GM21619 (cell line): ENCODE data around the gene NID1.
"Not testable (repeated sequence)": the region's sequence is repeated elsewhere in the genome, so short reads cannot be mapped to it uniquely, and the experiment has no call there.

Source experiments
- ATAC-seq: cut with Tn5 transposase; IDR thresholded peaks from one replicate; pipeline ENCODE4 v1.9.1; 2021; ENCODE audit not compliant: unreplicated experiment

The NID1 gene

DNA sequence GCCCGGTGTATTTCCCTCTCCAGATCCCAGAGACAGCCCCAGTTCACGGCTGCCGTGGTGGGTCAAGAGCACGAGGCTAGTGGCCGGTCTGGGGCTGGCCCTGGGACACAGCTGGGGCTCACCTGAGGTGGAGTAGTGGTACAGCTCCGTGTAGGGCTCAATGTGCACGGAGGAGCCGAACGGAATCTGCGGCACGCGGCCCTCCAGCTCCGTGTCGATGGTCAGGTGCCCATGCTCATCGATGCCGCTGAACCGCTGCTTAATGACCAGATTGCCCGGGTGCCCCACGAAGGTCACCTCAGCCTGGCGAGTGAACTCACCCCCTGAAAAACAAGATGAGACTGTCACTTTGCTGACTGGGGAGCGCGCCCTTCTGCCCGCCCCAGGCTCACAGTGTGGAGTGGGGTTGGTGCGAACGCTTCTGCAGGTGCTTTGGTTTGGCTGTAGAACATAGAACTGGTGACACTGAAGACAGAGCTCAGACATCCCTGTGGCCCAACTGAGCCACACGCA is 35.4 kb downstream of the NID1 start:
- ATAC-seq, result no peak

DNA sequence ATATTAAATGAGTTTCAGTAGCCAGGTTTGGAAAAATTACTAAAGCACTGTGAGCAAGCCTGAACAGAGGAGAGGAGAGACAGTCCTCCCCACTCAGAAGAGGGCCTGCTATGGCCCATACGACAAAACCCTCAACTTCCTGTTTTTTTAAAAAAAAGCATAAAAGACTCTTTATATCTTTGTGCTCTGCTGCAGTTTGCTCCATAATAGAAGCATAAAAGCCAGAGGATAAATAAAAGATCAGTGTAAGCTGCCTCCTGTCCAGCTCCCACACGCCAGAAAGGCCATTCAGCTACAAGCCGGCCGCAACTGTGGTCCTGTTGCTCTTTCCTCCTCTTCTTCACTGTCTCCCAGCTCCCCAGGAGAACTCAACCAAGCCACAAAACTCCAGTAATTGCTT is 37.8 kb downstream of the NID1 start:
- no peak for ATAC-seq

DNA sequence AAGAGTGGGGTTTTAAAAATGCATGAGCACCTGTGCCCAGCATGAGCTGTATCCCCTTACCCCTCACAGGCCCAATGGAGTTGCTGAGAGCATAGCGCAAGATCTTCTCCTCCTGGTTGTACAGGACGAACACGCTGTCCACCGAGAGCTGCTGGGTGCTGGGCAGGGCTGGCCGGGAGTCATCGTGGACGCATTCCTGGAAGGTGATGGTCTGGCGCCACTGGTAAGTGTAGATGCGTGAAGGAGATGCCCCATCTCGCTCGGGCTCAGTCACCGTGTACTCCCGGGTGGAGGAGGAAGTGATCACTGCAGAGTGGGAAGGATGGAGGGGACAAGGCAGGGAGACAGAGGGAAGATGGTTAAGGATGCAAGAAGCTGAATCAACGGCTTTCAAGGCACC is 39.1 kb downstream of the NID1 start:
- no peak for ATAC-seq

DNA sequence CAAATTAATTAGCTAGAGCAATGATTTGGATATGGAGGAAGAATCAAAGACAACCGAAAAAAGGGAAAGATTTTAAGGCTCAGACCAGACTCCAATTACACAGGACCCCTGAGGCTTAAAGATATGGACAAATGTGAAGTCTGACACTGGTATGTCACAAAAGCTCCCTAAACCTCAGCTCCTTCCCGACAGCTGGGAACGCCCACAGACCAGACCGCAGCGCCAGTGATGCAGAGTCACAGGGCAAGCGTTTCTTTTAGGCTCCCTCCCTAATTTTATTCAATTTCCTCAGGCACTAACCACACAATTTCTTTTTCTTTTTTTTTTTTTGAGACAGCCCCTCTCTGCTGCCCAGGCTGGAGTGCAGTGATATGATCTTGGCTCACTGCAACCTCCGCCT is 40.2 kb downstream of the NID1 start:
- ATAC-seq, result no peak

DNA sequence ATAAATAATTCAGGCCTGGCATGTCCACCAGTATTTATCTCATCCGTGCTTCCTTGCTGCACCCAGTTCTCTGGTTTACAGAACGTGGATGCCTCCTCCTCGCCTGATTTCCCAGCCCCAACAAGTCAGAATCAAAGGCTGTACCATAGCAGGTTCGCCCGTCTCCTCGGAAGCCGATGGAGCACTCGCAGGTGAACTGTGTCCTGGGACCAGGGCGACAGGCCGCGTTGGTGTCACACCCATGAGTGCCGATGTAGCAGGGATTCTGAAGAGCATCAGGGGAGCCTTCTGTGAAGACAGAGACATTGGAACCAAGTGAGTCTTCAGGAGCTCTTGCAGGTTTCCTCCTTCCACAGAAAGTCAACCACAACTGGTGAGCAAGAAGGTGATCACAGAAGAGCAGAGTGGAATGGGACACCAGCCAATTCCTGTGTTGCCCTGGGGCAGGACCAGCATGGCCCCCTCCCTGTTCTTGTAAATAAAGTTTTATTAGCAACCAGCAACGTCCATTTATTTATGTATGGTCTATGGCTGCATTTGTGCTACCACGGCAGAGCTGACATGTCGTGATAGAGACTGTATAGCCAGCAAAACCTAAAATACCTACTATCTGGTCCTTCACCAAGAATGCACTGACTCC is 40.8 kb downstream of the NID1 start:
- no peak for ATAC-seq

DNA sequence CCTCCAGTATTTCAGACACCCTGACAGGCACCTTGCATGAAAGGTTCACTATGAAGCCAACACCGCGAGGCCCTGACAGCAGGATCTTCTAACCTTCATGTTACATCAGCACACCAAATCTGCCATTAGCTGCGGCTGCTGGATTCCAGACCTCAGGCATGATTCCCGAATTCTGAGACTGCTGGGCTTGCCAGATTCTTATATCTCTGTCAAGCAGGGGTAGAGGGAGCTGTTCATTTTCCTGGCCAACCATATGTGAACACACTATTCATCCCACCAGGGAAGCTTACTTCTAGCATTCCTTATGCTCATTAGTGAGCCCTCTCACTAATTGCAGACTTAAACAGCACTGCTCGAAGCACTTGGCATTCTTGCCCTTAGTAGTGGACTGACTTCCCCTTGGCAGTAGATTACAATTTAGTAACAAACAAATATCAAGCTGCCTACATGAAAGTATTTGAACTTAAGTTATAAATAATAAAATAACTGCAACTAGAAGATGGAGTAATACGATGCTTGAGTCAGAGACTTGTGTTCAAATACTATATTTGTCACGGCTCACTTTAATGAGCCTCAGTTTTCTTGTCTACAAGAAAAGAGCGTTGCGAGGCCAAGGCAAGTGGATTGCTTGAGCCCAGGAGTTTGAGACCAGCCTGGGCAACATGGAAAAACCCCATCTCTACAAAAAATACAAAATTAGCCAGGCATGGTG is 43.3 kb downstream of the NID1 start:
- ATAC-seq, result no peak

DNA sequence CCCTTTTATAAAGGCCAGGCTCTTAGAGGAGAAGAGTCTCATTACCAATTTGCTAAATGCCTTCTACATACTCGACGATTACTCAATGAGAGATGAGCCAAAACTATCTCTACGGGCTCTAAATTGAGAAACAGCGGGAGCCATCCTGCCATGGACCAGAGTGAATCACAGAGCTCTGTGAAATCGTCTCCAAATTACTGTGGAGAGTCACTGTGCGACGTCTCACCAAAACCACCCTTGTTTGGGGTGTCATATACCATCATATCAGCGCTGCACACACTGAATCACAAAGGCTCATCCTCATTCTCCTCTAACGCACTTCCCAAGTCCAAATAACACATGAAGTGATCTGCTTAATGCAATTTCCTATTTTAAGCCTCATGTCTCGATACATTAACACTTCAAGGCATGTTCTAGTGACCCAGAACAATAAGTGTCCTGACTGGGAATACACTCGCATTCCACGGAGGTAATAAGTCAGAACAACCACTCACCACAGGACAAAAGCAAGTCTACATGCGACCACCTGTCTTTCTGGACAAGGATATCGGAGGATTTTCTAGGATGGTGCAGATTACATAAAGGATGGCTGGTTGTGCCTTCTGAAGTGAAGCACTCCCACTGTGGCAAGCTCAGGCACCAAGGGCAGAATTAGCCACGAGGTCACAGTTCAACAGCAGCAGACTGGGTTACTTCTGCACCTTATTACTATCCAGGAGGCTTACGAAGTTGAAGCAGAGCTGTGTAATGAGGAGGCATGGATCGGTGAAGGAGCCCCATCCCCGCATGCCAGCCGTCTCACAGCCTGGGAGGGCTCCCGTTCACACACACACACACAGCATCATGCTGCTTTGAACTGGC is 44.3 kb downstream of the NID1 start:
- ATAC-seq, result no peak

DNA sequence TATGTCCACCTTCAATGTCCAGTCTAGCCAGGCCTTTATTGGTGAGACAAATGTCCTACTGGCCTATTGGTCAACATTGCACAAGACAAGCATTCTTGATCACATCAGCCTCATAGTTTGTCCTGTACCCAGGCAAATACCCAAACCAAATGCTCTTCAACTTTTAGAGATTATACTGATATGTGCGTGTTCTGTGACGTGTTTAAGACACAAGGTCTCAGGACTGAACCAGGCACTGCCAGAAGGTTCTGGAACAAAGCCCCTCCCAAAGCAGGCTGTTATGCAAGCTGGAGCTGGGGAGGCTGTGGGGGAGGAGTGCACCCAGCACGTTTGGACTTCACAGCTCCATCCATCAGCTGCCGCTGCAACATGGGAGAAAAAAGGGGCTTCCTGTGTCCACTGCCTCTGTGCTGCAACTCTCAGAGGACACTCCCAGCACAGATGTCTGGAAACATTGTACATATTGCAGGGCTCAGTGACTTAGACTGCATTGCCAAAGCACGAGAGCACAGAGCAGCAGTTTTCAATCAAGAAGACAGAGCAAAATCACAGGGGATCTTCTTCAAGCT is 45.9 kb downstream of the NID1 start:
- no peak for ATAC-seq

DNA sequence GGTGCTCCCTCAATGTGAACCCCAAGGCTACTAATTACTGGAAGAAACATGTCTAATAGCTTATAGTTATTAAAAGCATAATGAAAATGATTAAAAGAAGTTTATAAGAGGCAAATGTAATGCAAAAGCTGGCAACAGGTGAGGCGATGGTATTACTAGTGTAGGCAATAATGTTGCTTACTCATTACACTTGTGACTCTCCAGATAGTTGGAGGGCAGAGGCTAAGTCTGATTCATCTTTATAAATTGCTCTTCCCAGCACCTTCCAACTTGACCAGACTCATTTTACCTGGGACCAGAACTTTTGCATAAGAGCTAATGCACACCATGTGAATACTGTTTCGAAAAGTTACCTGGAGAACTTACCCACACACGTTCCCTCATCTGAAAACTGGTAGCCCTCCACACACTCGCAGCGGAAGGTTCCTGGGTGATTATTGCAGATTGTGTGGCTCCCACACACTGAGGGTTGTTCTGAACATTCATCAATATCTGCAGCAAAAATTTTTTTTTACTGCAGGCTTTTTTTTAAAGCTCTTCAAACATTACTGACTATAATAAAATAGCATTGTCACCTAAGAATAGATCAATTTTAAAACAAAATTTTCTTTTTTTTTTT is 48.0 kb downstream of the NID1 start:
- no peak for ATAC-seq

DNA sequence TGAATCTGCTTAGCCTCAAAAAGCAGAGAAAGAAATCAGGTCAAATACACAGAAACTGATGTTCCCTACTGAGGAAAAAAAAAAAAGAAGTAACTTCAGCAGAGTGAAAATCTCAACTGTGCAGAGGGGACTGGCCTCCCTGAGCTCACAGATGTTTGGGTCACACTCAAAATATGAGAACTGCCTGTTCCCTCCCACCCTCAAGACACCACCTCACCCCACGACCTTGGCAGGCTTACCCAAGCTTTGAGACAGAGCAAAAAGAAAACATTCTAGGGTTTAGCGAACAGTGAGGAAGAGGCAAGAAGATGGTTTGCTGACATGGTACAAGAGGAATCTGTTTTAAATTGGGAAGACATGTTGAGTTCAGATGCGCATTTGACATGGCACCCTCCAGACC is 48.8 kb downstream of the NID1 start:
- no peak for ATAC-seq

DNA sequence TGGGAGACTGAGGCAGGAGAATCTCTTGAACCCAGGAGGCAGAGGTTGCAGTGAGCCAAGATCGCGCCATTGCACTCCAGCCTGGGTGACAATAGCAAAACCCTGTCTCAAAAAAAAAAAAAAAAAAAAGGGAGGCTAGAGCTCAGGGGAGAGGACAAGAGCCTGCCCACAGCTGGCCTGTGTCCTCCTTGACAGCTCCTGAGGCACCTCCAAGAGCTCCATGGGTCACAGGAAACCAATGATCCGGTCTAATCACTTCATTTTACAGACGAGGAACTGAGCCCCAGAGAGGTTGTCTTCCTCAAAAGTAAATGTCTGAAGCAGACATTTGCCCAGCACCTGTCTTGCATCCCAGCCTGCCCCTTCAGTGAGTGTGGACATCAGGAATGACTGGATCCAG is 49.4 kb downstream of the NID1 start:
- ATAC-seq, result no peak

DNA sequence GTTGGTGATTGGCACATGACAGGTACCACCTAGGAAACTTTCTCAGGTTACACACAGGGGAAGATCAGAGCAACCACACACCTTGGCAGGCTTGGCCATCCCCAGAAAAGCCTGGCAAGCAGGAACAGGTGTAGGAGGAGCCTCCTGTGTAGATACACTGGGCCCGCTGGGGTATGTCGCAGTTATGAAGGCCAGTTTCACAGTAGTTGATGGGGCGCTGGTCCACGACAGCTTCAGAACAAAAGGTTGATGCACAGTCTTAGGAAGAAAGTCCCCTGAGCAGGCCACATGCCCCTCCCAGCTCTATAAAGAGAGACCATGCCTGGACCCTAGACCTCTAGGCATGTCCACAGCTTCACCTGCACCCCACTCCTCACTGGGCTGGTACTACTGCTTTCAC is 51.6 kb downstream of the NID1 start:
- ATAC-seq, result no peak

DNA sequence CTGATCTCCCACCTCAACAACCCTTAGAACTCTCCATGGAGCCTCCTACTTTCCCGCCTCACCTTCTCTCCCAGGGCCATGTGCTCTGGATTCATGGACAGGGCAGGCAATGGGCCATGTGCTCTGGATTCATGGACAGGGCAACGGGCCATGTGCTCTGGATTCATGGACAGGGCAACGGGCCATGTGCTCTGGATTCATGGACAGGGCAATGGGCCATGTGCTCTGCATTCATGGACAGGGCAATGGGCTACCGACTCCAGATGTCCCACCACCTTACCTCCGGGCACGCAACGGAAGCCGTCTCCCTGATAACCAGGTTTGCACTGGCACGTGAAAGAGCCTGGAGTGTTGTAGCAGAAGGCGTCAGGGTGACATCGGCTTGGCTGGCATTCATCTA is 53.2 kb downstream of the NID1 start:
- ATAC-seq, result no peak

DNA sequence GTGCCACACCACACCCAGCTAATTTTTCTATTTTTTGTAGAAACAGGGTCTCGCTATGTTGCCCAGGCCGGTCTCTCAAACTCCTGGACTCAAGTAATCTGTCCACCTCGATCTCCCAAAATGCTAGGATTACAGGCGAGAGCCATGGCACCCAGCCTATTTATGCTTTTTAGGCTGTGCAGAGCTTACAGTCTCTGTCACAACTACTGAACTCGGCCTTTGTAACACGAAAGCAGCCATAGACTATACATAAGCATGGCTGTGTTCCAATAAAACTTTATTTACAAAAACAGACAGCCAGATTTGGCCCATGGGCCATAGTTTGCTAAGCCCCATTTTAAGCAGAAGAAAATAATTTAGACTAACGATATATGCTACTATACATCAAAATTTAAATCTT is 54.4 kb downstream of the NID1 start:
- no peak for ATAC-seq

DNA sequence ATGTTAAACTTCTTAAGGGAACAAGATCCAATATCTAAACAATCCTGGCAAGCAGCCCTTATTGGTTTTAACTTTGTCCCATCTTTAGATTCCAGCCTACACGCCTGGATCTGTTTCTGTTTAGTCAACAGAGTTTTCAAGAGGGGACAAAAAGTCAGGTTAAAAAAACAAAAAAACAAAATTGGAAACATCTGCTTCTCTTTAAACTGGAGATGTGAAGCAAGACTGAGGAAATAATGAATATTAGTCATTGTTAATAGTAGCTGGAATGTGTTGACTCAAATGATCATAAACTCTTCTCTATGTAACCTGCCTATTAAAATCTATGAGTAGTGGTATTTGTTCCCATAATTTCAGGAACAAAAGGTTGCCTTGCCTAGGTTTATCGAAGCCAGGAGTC is 55.0 kb downstream of the NID1 start:
- ATAC-seq, result no peak

DNA sequence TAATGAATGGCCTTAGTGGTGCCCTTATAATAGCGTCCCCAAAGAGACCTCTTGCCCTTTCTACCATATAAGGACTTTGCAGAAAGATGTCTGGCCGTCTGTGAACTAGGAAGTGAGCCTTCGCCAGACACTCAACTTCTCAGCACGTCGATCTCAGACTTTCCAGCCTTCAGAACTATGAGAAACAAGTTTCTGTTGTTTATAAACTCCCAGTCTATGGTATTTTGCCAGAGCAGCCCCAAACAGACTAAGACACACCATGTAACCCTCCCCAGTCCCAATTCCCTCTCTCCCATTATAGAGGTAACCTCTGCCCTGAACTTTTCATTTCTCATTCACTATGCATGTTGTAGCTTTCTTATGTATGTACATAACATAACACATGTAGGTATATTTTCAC is 55.7 kb downstream of the NID1 start:
- ATAC-seq, result no peak

DNA sequence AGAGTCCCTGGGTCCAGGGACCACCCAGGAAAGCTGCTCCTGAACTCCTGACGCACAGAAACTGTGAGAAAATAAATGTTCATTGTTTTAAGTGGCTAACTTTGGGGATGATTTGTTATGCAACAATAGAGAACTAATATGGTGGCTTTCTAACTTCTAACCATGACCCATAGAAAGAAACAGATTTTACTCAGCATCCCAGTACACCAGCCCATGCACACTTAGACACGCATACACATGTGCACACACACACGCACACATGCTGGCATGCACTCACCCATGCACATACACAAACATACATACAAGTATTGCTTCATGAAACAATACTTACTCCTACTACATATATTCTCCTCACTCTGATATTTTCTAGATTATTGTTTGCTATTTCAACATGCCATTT is 57.1 kb downstream of the NID1 start:
- ATAC-seq, result no peak

DNA sequence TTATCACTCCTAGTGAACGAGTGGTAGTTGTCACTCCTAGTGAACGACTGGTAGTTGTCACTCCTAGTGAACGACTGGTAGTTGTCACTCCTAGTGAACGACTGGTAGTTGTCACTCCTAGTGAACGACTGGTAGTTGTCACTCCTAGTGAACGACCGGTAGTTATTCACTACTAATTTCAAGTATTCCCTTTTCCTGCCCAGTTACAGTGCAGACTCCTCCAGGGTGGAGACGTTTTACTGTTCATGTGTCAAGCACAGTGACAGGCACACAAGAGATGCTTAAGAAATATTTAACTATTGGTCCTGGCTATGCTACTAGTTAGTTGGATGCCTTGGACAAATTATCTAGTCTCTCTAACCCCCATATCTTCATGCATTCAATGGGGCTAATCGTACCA is 61.8 kb downstream of the NID1 start:
- ATAC-seq, result not testable (repeated sequence)

DNA sequence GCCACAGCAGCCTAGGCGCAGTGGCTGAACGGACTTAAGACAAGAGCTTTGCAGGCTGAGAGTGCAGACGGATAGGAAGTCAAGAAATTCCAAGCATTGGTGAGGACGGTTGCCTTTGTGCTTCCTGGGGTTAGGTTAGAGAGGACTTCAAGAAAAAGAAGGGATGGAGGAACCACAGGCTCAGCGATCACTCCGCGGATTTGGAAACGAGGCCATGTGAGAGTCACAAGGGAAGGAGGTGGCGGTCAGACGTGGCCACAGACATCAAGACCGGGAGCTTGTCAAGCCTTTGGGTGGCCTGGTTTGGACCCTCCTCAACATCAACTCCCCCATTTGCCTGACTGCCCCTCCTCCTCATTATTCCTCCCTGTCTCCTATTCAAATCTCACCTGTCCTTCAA is 62.3 kb downstream of the NID1 start:
- no peak for ATAC-seq

DNA sequence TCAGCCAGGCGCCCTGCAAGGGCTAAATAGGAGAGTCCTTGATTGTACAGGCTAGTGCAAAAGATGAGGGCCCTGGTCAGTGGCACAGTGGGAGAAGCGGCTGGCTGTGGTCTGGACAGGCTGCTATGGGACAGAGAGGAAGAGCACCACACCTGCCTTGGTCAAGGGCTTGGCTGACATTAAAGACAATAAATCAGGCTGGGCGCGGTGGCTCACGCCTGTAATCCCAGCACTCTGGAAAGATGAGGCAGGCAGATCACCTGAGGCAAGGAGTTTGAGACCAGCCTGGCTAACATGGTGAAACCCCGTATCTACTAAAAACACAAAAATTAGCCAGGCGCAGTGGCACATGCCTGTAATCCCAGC is 62.9 kb downstream of the NID1 start:
- no peak for ATAC-seq

DNA sequence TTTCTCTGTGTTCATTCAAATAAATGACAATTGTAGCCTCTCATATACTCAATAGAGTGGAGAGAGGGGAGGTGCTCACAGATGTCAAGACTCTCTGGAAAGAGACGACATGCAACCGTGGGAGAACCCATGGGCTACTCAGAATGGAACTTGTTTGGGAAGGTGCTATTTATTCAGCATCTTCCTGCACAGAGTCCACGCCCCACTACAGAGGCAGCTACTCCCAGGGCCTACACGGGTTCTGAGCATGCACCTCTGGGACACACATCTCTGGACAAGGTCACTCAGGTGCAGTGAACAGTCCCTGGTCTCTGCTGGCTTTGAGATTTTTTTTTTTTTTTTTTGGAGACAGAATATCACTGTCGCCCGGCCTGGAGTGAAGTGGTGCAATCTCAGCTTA is 64.1 kb downstream of the NID1 start:
- ATAC-seq, result no peak
